D341Med (cell line): ENCODE measurements around the gene RASA4B.
"Not testable (repeated sequence)": the region's sequence is repeated elsewhere in the genome, so short reads cannot be mapped to it uniquely, and the experiment has no call there.

Experiments used
- DNase-seq: peaks from one replicate; pipeline ENCODE4 v3.0.0; 2012; ENCODE audit warnings: low spot score

Gene RASA4B

DNA sequence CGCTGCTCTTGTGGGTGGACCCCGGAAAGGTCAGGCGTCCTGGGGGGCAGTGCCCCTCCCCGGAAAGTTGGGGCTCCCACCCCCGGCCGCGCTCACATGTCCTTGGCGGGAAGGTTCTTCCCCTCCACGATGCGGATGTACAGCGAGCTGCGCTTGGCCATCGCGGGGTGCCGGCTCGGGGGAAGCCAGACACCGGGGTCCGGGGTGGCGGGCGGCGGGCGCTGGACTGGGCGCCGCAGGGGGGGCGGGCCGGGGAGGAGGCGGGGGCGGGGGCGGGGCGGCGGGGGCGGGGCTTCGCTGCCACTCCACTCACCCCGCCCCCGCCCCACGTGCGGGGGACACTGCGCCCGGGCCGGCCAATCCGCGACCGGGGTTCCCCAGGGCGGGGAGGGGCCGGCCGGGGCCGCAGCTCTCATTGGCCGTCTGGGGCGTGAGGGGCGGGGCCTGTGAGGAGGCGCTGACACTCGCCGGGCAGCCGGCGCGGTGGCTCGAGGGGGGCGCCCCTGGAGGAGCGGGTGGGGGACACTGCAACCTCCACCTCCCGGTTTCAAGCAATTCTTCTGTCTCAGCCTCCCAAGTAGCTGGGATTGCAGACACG is at the start of gene RASA4B:
Gene RASA4B (minus strand): TSS at position 228 of the 598 bp plus-strand sequence. CDS start 67 bp downstream, at position 161.
- DNase-seq: not testable (repeated sequence)

DNA sequence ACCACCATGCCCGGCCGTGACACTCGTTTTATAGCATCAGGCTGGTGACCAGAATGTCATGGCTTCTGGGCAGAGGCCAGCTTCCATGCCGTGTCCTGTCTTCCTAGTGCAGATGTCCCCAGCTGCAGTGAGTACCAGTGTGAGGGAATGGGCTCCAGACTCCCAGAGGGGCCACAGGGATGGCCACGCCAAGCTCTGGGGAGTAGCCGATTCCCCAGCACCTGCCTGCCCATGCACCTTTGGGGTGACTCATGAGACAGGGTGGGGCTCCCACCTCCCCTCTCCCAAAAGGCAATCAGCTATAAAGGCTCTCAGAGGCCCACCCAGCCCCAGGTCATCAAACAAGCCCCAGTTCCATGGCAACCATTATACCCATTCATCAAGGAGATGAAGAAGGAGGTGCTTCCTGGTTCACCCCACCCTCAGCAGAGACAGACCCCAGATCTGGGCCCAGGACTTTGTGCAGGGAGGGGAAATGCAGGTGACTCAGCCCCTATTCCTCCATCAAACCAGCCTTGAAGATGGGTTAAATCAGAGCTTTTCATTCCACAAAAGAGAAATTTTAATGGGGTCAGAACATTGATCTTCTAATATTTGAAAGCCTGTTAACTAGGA is 33.3 kb upstream of the RASA4B start, which contains the start of gene SPDYE2:
Gene SPDYE2 (plus strand): TSS at position 419 of the 615 bp plus-strand sequence. CDS start 2,030 bp downstream, outside the sequence.
- not testable (repeated sequence) for DNase-seq

DNA sequence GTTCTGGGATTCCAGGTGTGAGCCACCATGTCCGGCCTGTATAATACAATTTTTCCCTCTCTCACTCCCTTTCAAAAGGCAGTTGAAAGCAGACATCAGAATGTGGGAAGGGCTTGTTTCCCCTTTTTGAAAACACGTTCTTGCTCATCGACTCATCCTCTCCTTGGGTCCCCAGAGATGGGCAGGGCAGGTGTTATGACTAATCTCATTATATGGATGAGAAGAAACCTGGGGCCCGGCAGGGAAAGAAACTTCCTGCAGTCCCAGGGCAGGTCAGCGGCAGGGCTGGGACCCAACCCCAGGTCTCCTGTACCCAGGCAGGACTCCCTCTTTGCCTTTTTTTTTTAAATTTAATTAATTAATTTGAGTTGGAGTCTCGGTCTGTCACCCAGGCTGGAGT is 28.8 kb upstream of the RASA4B start:
- not testable (repeated sequence) for DNase-seq

DNA sequence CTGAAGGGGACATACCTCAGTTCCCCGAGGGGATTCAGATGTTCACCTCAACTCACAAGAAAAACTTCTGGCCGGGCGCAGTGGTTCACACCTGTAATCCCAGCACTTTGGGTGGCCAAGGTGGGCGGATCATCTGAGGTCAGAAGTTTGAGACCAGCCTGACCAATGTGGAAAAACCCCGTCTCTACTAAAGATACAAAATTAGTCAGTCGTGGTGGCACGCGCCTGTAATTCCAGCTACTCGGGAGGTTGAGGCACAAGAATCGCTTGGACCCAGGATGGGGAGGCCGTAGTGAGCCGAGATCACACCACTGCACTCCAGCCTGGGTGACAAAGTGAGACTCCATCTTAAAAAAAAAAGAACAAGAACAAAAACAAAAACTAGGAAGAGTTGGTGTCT is 27.7 kb upstream of the RASA4B start:
- DNase-seq: not testable (repeated sequence)

DNA sequence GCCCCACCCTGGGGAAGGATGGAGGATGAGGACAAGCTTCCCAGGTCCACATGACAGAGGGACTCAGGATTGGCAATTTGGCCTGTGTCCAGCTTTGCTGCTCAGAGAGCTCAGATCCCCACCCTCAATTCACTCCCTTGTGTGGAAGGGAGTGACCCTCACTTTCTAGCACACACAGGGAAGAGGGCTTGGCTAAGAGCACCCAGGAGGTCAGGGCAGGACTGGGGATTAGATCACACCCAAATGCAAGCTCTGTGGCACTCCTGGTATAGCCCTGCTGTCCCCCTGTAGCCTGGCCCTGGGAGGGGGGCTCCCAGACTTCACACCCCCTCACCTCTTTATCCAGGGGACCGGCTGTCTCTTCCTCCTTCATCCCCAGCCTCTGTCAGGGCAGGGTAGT is 26.8 kb upstream of the RASA4B start:
- DNase-seq: not testable (repeated sequence)

DNA sequence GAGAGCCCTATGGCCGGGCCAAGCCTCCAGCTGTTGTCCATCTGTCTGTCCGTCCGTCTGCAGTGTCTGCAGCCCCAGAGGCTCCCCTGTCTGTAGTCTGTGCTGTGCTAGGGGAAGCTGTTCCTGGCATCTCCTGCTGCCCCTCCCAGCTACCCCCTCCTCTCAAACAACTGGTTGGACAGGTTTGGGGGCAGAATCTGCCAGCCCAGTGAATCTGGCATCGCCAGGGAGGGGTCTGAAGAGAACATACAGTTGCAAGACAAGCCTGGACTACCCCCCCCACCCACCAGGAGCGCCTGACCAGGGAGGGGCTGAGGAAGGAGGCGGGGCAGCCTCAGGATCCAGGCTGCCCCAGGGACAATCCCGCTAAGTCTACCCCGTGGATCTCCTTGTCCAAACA is 26.0 kb upstream of the RASA4B start, which contains the start of gene UPK3BL2:
Gene UPK3BL2 (minus strand): TSS at position 101 of the 400 bp plus-strand sequence. CDS start 60 bp downstream, at position 41.
- not testable (repeated sequence) for DNase-seq

DNA sequence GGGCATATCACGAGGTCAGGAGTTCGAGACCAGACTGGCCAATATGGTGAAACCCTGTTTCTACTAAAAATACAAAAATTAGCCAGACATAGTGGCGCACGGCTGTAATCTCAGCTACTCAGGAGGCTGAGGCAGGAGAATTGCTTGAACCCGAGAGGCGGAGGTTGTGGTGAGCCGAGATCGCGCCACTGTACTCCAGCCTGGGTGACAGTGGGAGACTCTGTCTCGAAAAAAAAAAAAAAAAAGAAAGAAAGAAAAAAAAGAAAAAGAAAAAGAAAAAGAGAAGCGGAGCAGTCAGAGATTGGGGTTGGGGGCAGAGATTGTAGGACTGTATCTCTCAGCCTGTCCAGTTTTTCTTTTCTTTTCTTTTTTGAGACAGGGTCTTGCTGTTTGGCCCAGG is 25.2 kb upstream of the RASA4B start:
- DNase-seq: not testable (repeated sequence)

DNA sequence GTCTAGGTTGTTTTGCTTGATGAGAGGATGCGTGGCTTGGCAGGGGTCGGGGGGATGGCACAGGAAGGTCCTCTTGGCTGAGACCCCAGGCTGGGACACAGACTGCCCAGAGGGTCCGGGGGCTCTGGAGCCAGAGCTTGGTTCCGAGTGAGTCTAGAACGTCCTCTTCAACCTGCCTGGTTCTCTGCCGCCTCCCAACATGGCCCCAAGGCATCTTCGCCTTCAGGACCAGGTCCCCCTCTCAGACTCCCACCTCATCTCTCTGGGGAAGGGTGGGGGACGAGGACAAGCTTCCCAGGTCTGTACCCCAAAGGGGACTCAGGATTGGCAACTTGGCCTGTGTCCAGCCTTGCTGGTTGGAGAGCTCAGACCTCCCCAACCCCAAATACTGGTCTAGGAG is 24.5 kb upstream of the RASA4B start:
- DNase-seq: not testable (repeated sequence)

DNA sequence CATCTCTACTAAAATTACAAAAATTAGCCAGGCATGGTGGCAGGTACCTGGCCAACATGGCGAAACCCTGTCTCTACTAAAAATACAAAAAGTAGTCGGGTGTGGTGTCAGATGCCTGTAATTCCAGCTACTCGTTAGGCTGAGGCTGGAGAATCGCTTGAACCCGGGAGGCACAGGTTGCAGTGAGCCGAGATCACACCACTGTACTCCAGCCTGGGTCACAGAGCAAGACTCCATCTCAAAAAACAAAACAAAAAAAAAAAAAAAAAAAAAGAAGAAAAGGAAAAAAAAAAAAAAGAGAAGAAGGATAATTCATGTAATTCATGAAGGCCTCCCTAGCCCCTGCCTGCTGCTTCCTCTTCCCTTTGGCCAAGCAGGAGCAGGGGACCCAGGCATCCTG is 23.0 kb upstream of the RASA4B start:
- not testable (repeated sequence) for DNase-seq

DNA sequence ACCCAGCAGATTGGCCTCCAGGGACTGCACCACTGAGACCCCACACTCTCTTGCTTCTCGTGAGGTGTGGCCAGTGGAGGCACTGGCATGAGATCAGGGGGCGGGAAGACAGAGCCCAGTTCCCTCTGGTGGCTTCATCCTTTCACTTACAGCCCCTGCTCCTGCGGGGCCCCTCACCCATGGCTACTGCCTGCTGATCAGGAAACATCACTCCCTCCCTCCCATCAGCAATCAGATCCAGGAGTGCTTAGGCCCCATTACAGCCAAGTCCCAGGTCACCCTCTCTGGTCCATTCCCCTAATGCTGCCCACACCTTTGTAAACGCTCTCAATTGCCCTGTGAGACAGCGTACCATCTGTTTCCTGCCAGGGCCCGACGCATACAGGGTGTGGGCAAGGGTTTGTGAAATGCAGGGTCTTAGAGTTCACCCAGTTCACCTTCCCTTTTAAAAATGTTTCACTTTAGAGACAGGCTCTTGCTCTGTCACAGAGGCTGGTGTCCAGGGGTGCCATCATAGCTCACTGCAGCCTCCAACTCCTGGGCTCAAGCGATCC is 17.6 kb upstream of the RASA4B start:
- DNase-seq: not testable (repeated sequence)

DNA sequence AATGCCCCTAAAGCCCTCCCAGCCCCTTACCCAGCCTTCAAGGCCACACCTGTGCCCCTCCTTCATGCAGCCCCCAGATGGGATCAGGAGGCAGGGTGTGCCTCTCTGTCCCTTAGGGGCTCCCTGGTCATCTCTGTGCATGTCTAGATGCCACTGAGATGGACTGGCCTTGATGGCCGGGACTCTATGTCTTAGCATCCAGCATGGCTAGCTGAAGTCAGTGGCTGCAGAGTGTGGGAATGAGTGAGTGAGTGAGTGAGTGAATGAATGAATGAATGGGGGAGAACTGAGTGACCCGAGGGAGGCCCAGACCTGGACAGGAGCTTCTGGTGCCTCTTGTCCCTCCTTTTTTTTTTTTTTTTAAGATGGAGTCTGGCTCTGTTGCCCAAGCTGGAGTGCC is 14.6 kb upstream of the RASA4B start:
- not testable (repeated sequence) for DNase-seq

DNA sequence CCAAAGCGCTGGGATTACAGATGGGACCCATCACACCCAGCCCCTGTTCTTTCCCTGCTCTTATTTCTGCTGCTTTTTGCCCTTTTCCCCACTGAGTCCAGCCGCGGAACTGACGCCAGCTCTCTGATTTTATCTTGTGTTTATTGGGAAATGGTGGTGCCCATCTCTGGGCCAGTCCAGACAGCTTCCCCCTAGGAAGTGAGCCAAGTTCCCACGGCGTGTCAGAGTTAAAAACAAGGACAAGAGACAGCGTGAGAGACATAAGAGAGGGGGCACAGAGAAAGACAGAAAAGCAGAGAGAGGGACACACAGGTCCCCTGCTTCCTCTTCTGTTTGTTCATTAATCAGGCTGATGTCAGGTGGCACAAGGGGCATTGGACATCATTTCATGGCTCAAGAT is 14.0 kb upstream of the RASA4B start:
- not testable (repeated sequence) for DNase-seq

DNA sequence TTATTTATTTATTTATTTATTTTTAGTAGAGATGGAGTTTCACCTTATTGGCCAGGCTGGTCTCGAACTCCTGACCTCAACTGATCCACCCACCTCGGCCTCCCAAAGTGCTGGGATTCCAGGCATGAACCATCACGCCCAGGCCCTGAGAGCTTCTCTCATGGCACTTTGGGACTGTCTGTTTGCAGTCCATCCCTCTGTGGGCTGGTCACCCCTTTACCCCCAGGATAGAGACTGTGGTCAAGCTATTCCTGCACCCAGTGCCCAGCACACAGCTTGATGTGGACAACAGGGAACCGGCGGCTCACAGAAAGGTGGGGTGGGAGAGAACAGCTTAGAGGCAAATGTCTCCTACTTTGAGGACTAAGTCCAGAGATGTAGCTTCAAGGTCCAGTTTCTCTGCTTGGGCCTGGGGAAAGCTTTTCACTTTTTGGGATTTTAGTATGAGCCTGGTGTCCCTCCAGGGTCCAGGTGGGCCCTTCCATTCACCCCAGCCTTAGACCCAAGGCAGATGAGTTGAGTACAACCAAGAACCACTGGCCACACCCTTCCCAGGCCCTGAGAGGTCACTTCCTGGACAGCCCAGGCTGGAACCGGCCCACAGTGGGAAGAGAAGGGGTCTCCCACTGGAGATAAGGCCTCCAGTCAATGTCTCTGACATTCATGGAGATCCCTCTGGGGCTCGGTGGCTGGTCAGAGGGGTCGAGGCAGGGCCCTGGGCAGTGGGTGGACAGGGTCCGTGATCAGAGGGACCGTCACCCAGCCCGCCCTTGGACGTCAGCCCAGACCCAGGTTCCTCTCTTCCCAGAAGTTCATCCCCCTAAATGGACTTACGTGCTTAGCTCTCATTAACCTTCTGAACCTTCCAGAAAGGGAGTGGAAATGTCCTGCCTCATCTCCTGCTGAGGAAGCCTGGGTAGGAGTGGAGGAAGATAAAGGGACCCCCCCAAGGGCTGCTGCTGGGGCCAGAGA is 10.5 kb upstream of the RASA4B start:
- DNase-seq: not testable (repeated sequence)

DNA sequence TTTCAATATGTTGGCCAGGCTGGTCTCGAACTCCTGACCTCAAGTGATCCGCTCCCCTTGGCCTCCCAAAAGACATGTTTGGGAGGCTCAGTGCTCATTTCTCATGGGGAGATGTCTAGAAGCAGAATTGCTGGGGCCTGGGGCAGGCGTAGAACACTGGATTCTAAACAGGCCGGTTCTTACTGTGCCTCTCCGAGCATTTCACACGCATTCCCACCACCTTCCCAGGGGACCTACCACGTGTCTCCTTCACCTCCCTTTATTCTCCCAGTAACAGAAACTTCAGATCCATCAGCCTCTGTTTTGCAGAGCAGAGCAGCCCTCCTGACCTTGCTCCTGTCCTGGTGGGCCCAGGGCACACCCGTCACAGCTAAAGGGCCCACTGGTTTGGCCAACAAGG is 9.6 kb upstream of the RASA4B start:
- not testable (repeated sequence) for DNase-seq

DNA sequence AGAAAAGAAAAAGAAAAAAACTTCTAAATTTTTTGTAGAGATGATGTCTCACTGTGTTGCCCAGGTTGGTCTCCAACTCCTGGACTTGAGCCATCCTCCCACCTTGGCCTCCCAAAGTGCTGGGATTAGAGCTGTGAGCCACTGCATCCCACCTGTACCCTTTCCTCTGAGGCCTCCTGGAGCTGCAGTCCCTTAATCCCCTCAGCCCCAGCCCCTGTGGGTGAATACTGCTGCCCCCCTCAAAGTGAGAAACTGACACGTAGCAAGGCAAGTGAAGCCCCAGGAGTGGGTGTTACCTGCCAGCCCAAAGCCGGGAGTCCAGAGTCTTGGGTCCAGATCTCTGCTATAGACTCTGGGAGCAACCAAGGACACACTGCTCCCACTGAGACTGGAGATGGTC is 7.2 kb upstream of the RASA4B start:
- DNase-seq: not testable (repeated sequence)

DNA sequence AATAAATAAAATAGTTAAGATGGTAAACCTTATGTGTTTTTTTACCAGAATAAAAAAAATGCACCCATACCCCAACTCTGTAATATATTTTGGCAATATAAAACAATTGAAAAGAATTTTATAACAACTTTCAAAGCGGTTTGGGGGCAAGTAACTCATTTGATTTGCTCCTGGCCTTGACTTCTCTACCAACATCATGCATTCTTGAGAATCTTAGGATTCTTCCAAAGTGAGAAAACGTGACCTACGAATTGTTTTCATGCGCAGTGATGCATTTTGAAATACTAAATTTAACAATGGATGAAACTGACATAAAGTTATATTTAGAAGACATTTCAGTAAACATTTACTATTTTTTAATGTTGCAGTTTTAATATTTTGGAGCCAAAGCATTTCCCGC is 3.2 kb upstream of the RASA4B start:
- DNase-seq: not testable (repeated sequence)

DNA sequence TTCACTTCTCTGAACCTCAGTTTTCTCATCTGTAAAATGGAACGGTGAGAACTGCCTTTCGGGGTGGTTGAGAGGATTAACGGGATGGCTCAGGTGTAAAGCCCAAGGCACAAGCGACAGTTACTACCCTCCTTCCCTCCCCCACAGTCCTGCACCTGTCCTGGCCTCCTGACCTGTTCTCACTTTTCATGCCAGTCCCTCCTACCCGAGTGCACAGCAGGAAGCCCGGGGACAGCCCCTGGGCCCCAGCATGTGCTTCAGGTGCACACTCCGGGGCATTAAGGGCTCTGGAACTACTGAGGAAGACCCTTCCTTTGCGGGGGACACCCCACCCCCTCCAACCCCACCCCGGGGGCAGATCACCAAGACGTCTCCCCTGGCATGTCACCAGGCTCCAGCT is 626 bp downstream of the RASA4B start:
- DNase-seq: not testable (repeated sequence)

DNA sequence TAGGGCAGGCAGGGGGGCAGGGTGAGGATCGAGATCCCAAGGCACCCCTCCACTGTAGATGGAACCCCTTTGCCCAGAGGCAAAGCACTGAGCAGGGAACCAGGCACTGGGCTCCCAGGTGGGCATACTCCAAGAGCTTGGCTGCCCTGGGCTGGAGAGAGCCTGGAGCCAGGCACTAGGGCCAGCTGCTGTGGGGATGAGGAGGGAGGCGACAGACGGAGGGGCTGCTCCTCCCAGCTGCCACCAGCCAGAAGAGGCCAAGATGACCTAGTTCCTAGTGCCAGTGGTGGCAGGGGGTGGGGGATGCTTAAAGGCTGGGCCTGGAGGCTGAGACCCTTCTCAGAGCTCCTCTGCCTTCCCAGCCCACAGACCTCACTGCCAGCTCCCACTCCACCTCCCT is 1.7 kb downstream of the RASA4B start:
- DNase-seq: not testable (repeated sequence)

DNA sequence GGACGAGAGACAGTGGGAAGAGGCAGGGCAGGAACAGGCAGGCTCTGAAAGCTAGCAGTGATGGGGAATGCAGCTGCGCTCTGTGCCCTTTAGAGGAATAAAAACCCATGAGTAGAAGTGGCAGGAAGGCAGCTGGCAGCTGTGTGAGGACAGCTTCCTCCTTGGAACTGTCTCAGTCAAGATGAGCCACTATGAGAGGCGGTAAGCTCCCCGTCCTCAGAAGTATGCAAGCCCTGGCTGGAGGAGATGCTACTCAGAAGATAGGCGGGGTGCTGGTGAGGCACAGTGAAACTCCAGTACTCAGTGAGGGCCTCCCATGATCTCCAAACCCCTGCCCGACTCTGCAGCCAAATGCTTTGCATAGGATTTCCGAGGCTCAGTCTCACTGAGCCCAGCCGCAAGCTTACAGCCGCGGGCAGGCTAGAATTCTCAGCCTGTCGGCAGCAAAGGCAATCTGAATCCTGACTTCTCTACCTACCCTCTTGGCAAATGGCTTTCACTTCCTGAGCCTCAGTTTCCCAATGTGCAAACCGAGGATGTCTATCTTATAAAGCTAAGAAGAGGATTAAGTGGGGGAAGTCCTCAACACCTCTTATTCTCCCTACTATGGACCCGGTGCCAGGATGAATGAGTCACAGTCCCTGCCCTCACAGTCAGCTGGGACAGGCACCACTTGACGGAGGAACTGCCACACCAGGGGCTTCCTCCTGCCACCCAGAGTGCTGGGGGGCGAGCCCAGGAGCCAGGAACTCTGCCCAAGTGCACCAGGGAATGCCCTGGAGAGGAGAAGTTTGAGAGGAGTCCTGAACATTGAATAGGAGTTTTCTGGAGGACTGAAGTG is 2.5 kb downstream of the RASA4B start:
- not testable (repeated sequence) for DNase-seq

DNA sequence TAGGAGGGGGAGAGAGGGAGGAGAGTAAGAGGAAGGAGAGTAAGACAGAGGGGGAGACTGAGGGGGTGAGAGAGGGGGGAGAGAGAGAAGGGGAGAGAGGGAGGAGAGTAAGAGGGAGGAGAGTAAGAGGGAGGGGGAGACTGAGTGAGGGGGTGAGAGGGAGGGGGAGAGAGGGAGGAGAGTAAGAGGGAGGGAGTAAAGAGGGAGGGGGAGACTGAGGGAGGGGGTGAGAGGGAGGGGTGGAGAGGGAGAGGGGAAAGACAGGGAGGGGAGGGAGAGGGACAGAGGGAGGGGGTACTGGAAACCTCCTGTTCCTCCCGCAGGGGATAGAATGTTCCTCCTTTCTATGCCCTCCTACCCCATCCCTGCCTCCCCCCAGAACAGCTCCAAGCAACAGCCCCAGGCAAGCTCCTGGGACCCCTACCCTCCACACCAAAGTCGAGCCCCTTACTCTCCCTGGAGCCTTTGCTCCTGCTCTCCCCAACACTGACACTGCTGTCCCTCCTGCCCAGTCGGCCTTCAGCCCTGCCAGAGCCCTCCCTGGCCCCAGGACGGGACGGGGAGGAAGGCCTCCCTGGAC is 4.8 kb downstream of the RASA4B start:
- not testable (repeated sequence) for DNase-seq
